Frontal cortex (tissue), 4 donors: ENCODE measurements around the gene GPR183. TPM values are rescaled to one million over a fixed set of nuclear protein-coding genes. Genes with fewer than 3 reads are reported as not detected.

ENCODE experiments used
- DNase-seq, 2 donors: peaks; one replicate each; pipeline ENCODE4 v3.0.0; 2012; ENCODE audit warnings: low spot score in 2 of 2
- FAIRE-seq: peaks from 2 replicates; lab custom pipeline; 2012; peaks lifted over from hg19 to GRCh38; lab: Jason Lieb, UNC
- total RNA-seq: library from RNA; depleted of rRNA; stranded (reverse); fragments of >200 nt; gene quantifications from one replicate; pipeline ENCODE4 v1.2.3, GENCODE V29; 2014
- donor health status: control.
- donor health status: control.
- donor health status: control.

Gene GPR183
- total RNA-seq, 1 donor from 2014 or later = 0.82 TPM

- FAIRE-seq = no peak
- DNase-seq = no peak
Observed at GRCh38 chr13:99276706-99277105, 30.5 kb downstream of the GPR183 start.

- no peak for FAIRE-seq
- no peak for DNase-seq
Observed at GRCh38 chr13:99275093-99275469, 32.1 kb downstream of the GPR183 start.

GRCh38 chr13:99273128-99273527 is 34.1 kb downstream of the GPR183 start:
- DNase-seq = no peak

GRCh38 chr13:99272481-99272880 is 34.7 kb downstream of the GPR183 start:
- FAIRE-seq (no peak), DNase-seq (no peak)

More at GRCh38 chr13:99273128-99273527, 34.1 kb downstream of the GPR183 start:
- FAIRE-seq = no peak

- no peak for DNase-seq
- FAIRE-seq = no peak
Observed at GRCh38 chr13:99271249-99271648, 36.0 kb downstream of the GPR183 start.

GRCh38 chr13:99270518-99270917 is 36.7 kb downstream of the GPR183 start:
- no peak for FAIRE-seq
- no peak for DNase-seq

- DNase-seq (no peak), FAIRE-seq (peak; percentile 54)
Observed at GRCh38 chr13:99269627-99270241, 37.5 kb downstream of the GPR183 start.

- no peak for FAIRE-seq
- DNase-seq = no peak
Observed at GRCh38 chr13:99268822-99269221, 38.4 kb downstream of the GPR183 start.

- FAIRE-seq (no peak), DNase-seq (no peak)
Observed at GRCh38 chr13:99267927-99268326, 39.3 kb downstream of the GPR183 start.

- FAIRE-seq (no peak), DNase-seq (no peak)
Observed at GRCh38 chr13:99266827-99267226, 40.4 kb downstream of the GPR183 start.

GRCh38 chr13:99265821-99266426 is 41.3 kb downstream of the GPR183 start:
- peak in 1 of 2 donors; percentile 22 for DNase-seq
- FAIRE-seq = peak; percentile 96

- DNase-seq = no peak
- FAIRE-seq = no peak
Observed at GRCh38 chr13:99265162-99265800, 41.9 kb downstream of the GPR183 start.

- FAIRE-seq (no peak), DNase-seq (no peak)
Observed at GRCh38 chr13:99264051-99264450, 43.1 kb downstream of the GPR183 start.

GRCh38 chr13:99263126-99263785 is 43.9 kb downstream of the GPR183 start:
- FAIRE-seq (no peak), DNase-seq (no peak)

- no peak for FAIRE-seq
- DNase-seq = no peak
Observed at GRCh38 chr13:99261059-99261458, 46.1 kb downstream of the GPR183 start.

GRCh38 chr13:99260216-99260615 is 47.0 kb downstream of the GPR183 start:
- no peak for FAIRE-seq
- DNase-seq = no peak

- DNase-seq (no peak), FAIRE-seq (no peak)
Observed at GRCh38 chr13:99258946-99259345, 48.3 kb downstream of the GPR183 start.

- no peak for FAIRE-seq
Observed at GRCh38 chr13:99258210-99258860, 48.9 kb downstream of the GPR183 start, which contains the start of gene GPR18. GPR18 (minus strand) TSS chr13:99258379; CDS start chr13:99255872, 2,507 bp downstream.

GRCh38 chr13:99257291-99257690 is 49.9 kb downstream of the GPR183 start:
- no peak for FAIRE-seq

More at GRCh38 chr13:99258210-99258860, 48.9 kb downstream of the GPR183 start, which contains the start of gene GPR18:
- DNase-seq = no peak

GRCh38 chr13:99256709-99257108 is 50.5 kb downstream of the GPR183 start:
- DNase-seq = no peak
- FAIRE-seq = no peak

More at GRCh38 chr13:99257291-99257690, 49.9 kb downstream of the GPR183 start:
- DNase-seq = no peak
